NCI-H1417 (cell line): Measurements from ENCODE around the gene LHPP.

ENCODE experiments used
- DNase-seq, 3 experiments: peaks; one replicate each; lab custom pipeline; 2025; lab: John Stamatoyannopoulos, UW

LHPP gene

DNA sequence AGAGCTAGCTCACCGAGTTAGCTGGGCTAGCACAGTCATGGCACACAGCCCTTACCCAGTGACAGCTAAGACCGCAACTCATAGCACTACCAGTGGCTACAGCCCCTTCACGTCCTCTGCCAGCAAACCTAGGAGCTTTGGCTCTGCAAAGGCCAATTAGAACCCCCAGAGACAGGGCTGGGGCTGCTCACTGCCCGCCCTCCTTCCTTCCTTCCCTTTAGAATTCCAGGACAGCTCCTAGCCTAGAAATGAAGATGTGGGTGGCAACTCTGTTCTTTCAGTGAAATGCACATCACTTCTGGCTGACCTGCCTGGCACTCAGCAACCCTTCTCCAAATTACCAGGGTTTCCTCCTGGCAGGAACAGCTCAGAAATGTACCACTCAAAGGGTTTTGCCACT, 182.6 kb downstream of the LHPP start:
- no peak for DNase-seq

DNA sequence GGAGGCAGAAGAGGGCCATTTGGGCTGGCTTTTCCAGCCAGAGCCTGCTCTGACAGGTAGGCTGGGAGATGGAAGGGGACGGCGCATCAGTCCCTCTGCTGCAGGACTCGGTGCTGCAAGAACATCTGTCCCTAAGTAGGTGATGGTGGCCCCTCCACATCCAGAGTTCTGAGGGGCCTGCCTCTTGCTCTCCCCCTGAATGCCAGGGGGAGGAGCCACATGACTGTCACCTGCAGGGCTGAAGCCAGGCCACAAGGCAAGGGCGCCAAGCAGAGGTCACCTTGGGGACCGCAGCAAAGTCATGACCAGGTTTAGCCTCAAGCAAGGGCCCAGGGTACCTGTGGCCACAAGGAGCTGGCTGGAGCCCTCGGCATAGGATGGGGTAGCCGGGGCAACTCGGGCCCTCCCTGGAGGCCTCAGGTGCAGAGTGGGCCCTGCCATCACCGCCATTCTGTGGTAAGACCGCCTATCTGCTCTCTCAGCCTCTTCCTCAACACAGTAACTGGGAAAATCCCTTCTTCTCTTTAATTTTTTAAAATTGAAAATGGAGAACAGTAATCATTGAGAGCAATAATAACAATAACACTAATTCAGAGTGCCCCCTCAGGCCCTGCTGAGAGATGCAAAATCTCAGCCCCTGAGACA, 183.3 kb downstream of the LHPP start:
- DNase-seq: no peak

- no peak for DNase-seq
These were observed 184.0 kb downstream of the LHPP start for GRCh38 chr10:124645467-124646095.

DNA sequence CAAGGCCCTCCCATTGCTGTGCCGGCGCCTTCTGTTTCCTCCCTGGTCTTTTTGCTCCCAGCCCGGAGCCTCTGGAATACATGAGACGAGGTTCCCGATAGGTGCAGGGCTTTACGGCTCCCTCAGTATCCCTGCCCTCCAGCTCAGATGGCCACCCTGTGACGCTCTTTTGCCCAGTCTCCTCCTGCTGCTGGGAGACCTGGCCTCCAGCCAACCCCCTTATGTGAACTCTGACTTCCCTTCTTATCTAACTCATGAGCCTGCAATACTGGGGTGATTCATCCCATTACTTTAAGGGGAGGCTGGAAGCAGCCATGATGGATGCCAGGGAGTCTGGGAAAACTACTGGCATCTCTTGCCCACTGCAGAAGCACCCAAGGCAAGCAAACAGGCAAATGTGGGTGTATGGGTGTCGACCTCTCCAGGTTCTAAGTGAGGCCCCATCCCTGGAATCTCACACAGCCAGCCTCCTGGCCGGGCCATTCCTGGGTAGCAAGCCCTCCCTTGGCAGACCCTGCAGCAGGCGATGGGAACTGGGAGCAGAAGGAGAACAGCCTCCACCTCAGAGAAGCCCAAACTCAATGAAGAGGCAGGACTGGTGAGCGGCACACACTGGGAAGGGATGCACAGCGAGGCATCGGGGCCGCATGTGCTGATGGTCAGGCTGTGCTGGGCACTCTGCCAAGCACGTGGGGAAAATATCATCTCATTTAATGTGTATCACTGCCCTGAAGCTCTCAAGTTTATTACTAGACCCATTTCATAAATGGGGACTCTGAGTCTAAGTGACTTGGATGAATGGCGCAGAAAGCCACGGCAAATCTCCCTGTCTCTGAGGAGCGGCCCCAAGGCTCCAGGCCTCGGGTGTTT, 185.1 kb downstream of the LHPP start:
- DNase-seq: peak in 1 of 3 experiments; percentile 0

- DNase-seq: peak in 1 of 3 experiments; percentile 9
These were observed 186.0 kb downstream of the LHPP start for GRCh38 chr10:124647421-124648130.

GRCh38 chr10:124648131-124648475, 186.5 kb downstream of the LHPP start:
- no peak for DNase-seq

GRCh38 chr10:124648738-124649137, 187.1 kb downstream of the LHPP start:
- DNase-seq: peak; percentile 53 to 86 (median 82)

DNA sequence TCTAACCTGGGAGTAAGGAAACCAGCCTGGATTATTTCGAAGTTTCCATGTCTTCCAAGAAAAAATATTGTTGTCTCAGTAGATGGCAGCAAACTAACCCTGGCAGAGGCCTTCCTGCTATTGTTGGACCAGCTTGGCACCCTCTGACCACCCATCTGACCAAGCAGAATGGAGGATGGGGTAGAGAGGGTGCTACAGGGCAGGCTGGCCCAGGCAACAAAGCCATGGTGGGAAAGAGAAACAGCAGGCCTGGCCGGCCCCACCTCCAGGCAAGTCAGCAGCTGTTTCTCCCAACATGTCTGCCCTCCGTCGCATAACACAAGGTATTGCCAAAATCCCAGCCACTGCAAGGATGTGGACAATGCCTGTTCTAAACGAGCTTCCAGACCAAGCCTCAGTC, 187.6 kb downstream of the LHPP start:
- no peak for DNase-seq

DNA sequence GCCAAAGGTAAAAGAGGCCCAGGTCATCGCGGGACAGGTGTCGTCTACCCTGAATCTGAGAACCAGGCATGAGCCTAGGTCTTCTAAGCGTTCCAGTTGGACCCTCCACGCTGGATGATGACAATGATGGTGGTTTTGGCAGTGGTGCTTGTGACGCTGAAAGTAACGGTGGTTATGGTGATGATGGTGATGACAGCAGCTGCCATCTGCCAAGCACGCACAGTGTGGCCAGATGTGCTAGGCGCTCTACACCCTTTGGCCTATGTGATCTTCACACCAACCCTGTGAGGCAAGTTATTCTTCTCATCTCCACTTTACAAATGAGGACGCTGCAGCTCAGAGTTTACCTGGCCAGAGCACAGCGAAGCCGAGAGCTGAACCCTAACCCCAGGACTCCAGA, 188.6 kb downstream of the LHPP start:
- DNase-seq: no peak

GRCh38 chr10:124650820-124651401, 189.3 kb downstream of the LHPP start:
- DNase-seq: no peak

- DNase-seq: no peak
These were observed 189.8 kb downstream of the LHPP start for GRCh38 chr10:124651402-124651891.

GRCh38 chr10:124652200-124652599, 190.6 kb downstream of the LHPP start:
- DNase-seq: no peak

DNA sequence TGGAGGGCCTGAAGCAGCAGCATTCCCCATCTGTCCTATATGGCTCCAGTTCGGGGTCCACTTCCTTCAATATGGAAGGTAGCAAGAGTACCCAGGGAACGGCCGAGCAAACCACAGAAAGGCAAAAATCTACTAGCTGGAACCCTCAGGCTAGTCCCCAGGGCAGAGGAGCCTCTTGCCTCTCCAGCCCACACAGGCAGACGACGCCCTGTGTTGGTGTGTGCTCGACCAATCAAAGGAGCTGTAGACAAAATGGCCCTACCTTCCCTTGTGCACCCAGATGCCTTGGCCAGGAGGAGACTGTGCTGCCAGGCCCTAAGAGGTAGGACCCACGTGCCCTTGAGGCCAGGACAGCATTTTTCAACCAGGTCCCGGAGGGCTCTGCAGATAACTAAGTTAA, 191.1 kb downstream of the LHPP start:
- DNase-seq: no peak

GRCh38 chr10:124653311-124653710, 191.7 kb downstream of the LHPP start:
- DNase-seq: no peak

DNA sequence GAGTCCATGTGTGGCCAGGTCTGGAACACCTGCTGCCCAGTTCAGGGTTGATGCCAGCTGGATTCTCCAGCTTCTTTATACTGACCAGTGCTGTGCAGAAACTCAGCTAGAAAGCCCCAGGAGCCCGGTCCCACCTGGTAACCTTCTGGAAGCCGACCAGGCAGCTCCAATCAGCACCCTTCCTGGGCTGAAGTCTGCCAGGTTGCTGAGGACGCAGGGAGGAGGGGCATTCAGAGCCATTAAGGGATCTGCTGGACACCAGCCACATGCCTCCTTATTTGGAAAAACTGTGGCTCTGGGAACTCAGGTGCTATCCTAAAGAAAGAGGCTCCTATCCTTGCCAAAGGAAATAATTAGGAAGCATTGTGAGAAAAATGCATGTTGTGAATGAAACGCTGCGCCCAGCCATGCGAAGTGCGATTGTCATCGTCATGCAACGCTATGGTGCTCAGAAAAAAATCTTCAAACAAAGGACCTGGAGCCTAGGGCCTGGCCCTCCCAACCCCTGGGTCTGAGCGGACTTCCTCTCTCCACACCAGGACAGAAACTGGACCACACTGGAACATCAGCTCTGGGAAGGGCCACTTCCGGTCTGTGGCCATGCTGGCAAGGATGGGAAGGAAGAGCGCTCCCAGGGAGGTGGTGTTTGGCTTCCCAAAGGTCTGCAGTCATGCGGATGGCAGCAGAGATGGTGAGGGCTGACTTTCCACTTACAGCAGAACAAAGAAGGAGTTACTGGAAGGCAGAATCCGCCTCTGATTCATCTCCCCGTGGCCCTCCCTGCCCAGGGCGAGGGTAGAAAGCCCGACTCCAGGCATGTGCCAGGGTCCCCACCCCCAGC, 192.4 kb downstream of the LHPP start:
- peak in 1 of 3 experiments; percentile 2 for DNase-seq

DNA sequence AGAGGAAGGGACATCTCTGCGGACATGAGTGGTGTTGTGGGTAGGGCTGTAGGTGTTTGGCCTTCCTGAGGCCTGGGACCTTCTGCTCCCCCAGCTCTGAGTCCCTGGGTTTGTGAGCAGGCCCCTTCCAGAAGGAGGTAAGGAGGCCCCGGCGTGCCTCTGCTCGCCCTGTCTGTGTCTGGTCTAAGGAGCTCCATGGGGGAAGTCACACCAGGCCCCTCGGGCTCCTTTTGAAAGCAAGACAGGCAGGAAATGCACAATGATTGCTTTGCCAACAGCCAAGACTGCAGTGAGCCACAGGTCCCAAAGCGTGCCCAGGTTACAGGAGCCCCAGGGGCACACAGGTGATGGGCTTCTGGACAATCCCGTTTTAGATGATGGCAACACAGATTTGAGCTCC, 193.1 kb downstream of the LHPP start:
- DNase-seq: no peak

DNA sequence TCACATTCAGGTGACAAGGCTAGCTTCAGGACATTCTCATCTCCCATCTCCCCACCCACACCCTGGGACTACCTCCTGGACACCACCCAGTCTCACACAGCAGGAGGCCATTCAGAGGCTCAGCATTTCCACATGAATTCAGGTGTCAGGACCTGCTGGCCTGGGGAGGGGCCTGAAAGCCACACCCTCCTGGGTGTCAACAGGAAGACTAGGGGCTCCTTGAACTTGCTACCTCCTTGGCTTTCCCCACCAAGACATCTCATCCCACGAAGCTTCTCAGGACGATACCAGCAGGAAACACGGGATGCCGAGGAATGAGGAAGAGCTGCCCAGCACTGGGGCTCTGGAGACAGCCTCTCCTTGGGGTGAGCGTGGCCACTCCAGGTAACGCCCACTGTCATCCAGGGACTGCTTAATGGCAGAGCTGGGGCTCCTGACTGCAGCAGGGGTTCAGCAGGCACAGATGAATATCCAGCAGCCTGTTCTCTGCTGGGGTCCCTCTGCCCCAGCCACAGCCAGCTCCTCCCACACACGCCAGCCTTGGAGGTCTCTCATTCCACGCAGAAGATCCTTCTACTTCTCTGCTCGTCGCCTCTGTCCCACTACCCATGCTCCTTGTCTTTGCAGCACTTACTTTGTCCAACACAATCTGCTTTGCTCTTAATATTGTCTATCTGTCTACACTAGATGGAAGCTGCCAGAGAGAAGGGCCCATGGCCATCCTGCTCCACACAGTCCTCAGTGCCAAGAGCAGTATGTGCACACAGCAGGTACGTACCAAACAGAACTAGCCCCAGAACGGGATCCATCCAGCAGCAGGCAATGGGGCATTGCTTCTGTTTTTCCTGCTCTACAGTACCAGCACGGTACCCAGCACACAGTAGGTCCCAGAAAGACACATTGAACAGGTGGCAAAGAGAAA, 193.8 kb downstream of the LHPP start:
- DNase-seq: no peak

DNA sequence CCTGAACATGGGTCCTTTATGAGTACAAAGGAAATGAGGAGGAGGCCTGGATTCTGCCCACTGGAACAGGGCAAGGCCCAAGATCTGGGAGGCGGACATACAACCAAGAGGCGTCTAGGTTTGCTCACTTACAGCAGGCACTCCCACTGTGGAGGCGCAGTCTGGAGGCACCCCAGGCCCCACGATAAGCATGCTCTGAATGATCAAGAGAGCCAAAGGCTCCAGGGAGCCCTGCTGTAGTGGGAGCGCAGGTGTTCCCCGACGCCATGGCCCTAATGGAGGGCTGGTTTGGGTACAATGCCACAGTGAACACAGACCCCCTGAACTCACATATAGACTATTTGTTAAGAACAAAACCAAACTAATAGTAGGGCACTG, 194.5 kb downstream of the LHPP start:
- no peak for DNase-seq

GRCh38 chr10:124656541-124656940, 194.9 kb downstream of the LHPP start:
- DNase-seq: no peak

- no peak for DNase-seq
These were observed 196.2 kb downstream of the LHPP start for GRCh38 chr10:124657806-124658205.
